ENCODE data around the gene PRDM8. TPM values are rescaled to one million over a fixed set of nuclear protein-coding genes. Genes with fewer than 3 reads are reported as not detected.
A peak's percentile ranks its signal among the peaks of the same experiment; 100 is the strongest.

The PRDM8 gene
- total and polyA plus RNA-seq, 2 donors, result 1.3 to 1.5 TPM

DNA sequence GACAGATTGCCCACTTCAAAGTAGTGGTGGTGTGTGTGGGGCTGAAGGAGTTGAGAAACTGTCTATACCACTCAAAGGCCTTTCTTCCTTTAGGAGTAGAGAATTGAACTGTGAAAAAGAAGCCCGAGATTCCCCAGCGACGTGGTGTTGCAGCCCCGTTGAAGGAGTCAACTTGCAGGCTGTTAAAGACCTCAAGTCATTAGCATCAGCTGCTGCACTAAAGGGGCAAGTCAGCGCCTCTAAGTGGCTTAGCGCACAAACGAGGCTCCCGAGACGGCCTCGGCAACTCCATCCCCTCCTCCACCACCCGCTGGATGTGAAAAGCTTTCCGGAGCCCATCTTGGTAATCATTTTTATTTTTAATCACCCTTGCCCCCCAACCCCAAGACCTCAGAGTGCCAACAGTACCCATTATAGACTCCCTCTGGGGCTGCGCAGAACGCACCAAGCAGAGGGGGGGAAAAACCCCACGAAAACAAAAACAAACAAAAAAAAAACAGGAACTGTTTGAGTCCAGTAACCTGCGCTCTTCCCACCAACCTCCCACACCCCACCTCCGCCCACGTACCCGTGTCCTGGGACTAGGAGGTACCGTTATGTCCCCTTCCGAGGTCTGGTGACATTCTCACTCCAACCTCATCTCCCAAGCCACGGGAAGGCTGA, 913 bp upstream of the PRDM8 start:
- Histone ChIP-seq H3K27me3 (ENCODE audit: control insufficient read depth in 2 of 2, insufficient read depth in 1 of 2, low read length in 1 of 2) (peaks cover 46 to 83% of the 10 kb centered on the region in 2 donors), H3K4me3 (ENCODE audit: low read length in 2 of 2) (no peak overlapping the region), H3K9me3 (ENCODE audit: control insufficient read depth in 2 of 2, insufficient read depth in 1 of 2, low read length in 1 of 2) (peaks cover 2 to 4% of the 10 kb centered on the region in 2 donors), H3K27ac (ENCODE audit: low read depth in 1 of 2, low read length in 1 of 2) (no peak overlapping the region), H3K4me1 (ENCODE audit: control insufficient read depth in 2 of 2, insufficient read depth in 2 of 2, low read length in 2 of 2) (peaks cover 0 to 17% of the 10 kb centered on the region in 2 donors), H3K36me3 (ENCODE audit: control insufficient read depth in 2 of 2, insufficient read depth in 2 of 2, low read length in 1 of 2) (no peaks in the 10 kb centered on the region)
- 53% methylated on average over 22 of the region's 22 CpGs for WGBS
- DNase-seq (ENCODE audit: low read depth in 6 of 9, low spot score in 9 of 9), result no peak

DNA sequence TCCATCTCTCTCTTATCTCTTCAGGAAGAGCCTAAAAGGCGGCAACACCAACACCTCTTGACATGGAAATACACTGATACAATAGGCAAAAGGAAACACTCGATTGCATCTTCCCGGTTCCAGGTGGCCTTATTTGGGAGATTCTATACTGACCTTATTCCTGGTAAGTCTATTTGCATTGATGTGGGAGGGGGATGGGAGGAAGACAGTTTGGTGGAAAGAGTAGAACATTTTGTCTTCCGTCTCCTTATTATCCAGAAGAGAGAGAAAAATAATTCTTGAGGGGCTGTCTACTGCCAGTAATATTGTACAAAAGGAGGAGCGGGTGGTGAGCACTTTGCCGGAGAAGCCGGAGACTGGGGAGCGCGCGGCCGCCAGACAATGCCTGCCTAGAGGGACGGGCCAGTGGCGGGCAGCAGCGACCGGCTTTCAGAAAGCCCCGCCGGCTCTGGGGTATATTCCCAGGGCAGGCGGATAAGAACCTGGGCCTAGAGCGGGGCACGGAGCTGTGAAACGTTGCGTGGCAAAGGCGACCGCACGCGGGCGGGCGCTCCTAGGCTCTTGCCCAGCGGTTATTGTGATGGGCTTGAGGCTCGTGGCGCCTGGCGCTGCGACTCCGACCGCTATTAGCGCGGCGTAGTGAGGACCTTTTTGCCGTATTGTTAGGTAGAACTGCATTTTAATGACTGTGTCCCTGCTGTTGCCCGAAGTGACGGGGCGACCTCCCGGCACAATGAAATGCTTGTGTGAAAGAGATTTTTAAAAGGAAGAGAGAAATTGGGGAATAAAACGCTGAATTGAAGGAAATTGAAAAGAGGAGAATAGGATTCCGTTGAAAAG, 518 bp downstream of the PRDM8 start:
- Histone ChIP-seq H3K9me3 (ENCODE audit: control insufficient read depth in 2 of 2, insufficient read depth in 1 of 2, low read length in 1 of 2) (peaks cover 2 to 10% of the 10 kb centered on the region in 2 donors), H3K27ac (ENCODE audit: low read depth in 1 of 2, low read length in 1 of 2) (no peak overlapping the region), H3K36me3 (ENCODE audit: control insufficient read depth in 2 of 2, insufficient read depth in 2 of 2, low read length in 1 of 2) (no peaks in the 10 kb centered on the region), H3K4me1 (ENCODE audit: control insufficient read depth in 2 of 2, insufficient read depth in 2 of 2, low read length in 2 of 2) (peaks cover 3 to 24% of the 10 kb centered on the region in 2 donors), H3K27me3 (ENCODE audit: control insufficient read depth in 2 of 2, insufficient read depth in 1 of 2, low read length in 1 of 2) (peaks cover 48 to 89% of the 10 kb centered on the region in 2 donors), H3K4me3 (ENCODE audit: low read length in 2 of 2) (no peak overlapping the region)
- peak in 1 of 9 donors; percentile 18 for DNase-seq (ENCODE audit: low read depth in 6 of 9, low spot score in 9 of 9)
- WGBS, result 24% methylated on average over 45 of the region's 45 CpGs

DNA sequence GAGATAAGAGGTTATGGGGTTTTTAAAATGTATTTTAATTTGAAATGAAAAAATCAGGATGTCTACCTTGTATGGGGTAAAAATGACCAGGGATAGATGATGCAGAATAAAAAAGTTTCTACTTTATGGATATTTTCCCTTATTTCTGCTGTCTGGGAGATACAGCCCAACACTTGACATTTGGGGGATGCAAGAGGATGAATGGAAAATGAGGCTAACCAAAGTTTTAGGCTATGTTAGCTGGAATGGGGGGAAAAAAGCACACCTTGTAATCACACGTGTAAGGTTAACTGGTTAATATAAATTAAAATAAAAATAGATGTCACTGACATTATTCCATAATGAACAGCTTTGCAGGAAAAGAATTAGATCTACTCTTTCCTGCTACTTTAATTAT, 1.1 kb downstream of the PRDM8 start:
- Histone ChIP-seq H3K27me3 (ENCODE audit: control insufficient read depth in 2 of 2, insufficient read depth in 1 of 2, low read length in 1 of 2) (peaks cover 45 to 95% of the 10 kb centered on the region in 2 donors), H3K4me3 (ENCODE audit: low read length in 2 of 2) (no peak overlapping the region), H3K27ac (ENCODE audit: low read depth in 1 of 2, low read length in 1 of 2) (no peak overlapping the region), H3K4me1 (ENCODE audit: control insufficient read depth in 2 of 2, insufficient read depth in 2 of 2, low read length in 2 of 2) (peaks cover 3 to 27% of the 10 kb centered on the region in 2 donors), H3K36me3 (ENCODE audit: control insufficient read depth in 2 of 2, insufficient read depth in 2 of 2, low read length in 1 of 2) (no peaks in the 10 kb centered on the region), H3K9me3 (ENCODE audit: control insufficient read depth in 2 of 2, insufficient read depth in 1 of 2, low read length in 1 of 2) (peaks cover 2 to 10% of the 10 kb centered on the region in 2 donors)
- no peak for DNase-seq (ENCODE audit: low read depth in 6 of 9, low spot score in 9 of 9)
- WGBS, result 84% methylated on average over 1 of the region's 1 CpG

DNA sequence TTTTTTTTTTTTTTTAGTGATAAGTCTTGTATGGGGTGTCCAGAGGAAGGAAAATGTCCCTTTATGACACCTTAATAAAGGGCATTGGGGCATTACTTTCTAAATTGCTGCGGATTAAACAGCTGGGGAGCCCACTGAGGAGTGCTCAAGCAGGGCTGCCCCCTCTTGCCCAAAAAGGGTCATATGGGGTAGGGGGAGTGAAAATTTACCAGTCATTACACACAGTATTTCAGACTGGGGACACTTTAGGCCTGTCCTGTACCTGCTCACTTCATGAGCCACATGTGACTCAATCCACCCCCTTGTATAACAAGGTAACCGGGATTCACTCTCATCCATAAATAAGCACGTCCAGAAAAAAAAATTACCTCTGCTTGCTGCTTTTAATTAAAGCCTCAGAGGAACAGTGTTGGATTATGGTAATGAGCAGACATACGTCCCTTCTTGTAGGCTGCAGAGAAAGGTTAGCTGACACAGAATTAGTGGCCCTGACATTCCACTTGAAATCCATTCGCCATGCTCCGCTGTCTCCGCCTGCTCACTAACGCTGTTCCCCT, 1.8 kb downstream of the PRDM8 start:
- no peak overlapping the region for H3K4me3 ChIP-seq (ENCODE audit: low read length in 2 of 2)
- no peak overlapping the region for H3K27ac ChIP-seq (ENCODE audit: low read depth in 1 of 2, low read length in 1 of 2)
- no peak for DNase-seq (ENCODE audit: low read depth in 6 of 9, low spot score in 9 of 9)
- 94% methylated on average over 8 of the region's 8 CpGs for WGBS
- H3K4me1 ChIP-seq (ENCODE audit: control insufficient read depth in 2 of 2, insufficient read depth in 2 of 2, low read length in 2 of 2), result peaks cover 3 to 27% of the 10 kb centered on the region in 2 donors
- no peaks in the 10 kb centered on the region for H3K36me3 ChIP-seq (ENCODE audit: control insufficient read depth in 2 of 2, insufficient read depth in 2 of 2, low read length in 1 of 2)
- peaks cover 45 to 91% of the 10 kb centered on the region in 2 donors for H3K27me3 ChIP-seq (ENCODE audit: control insufficient read depth in 2 of 2, insufficient read depth in 1 of 2, low read length in 1 of 2)
- peaks cover 2 to 10% of the 10 kb centered on the region in 2 donors for H3K9me3 ChIP-seq (ENCODE audit: control insufficient read depth in 2 of 2, insufficient read depth in 1 of 2, low read length in 1 of 2)

DNA sequence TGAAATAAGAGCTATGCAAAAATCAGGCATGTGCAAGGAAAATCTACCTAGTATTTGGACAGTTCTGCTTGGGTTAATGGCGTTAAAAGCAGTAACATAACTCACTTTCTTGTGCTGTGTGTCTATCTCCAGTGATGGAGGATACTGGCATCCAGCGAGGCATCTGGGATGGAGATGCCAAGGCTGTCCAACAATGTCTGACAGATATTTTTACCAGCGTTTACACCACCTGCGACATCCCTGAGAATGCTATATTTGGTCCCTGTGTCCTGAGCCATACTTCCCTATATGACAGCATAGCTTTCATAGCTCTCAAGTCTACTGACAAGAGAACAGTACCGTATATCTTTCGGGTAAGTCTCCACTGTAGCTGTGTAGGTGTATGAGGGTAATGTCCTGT, 2.6 kb downstream of the PRDM8 start:
- Histone ChIP-seq H3K9me3 (ENCODE audit: control insufficient read depth in 2 of 2, insufficient read depth in 1 of 2, low read length in 1 of 2) (peaks cover 2 to 10% of the 10 kb centered on the region in 2 donors), H3K27me3 (ENCODE audit: control insufficient read depth in 2 of 2, insufficient read depth in 1 of 2, low read length in 1 of 2) (peaks cover 45 to 87% of the 10 kb centered on the region in 2 donors), H3K27ac (ENCODE audit: low read depth in 1 of 2, low read length in 1 of 2) (no peak overlapping the region), H3K36me3 (ENCODE audit: control insufficient read depth in 2 of 2, insufficient read depth in 2 of 2, low read length in 1 of 2) (no peaks in the 10 kb centered on the region), H3K4me1 (ENCODE audit: control insufficient read depth in 2 of 2, insufficient read depth in 2 of 2, low read length in 2 of 2) (peaks cover 3 to 27% of the 10 kb centered on the region in 2 donors), H3K4me3 (ENCODE audit: low read length in 2 of 2) (no peak overlapping the region)
- WGBS, result 92% methylated on average over 6 of the region's 6 CpGs
- DNase-seq (ENCODE audit: low read depth in 6 of 9, low spot score in 9 of 9), result no peak

DNA sequence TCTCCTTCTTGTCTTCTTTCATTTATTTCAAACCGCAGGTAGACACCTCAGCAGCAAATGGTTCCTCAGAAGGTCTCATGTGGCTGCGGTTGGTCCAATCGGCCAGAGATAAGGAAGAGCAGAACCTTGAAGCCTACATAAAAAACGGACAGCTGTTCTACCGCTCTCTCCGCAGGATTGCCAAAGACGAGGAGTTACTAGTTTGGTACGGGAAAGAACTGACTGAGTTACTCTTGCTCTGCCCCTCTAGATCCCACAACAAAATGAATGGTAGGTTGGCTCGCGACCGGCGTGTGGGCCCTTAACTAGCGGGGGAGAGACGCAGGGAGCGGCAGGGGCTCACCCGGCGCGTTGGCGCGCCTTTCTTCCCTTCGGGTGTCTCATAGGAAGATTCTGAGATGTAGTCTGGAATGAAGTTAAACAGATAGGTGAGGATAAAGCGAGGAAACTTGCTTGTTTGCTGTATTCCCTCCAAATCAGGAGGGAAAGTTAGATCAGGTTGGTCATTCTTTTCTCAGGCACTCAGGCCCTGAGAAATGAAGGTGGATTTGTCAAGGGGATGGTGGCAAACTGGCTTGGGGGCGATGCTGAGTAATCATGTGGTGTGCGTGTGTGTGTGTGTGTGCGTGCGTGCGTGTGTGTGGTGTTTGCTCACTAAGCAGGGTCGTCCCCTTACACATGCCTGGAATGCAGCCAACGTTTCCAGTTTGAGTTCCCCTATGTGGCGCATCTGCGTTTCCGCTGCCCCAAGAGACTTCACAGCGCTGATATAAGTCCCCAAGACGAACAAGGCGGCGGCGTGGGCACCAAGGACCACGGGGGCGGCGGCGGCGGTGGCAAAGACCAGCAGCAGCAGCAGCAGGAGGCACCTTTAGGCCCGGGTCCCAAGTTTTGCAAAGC, 4.2 kb downstream of the PRDM8 start:
- 49% methylated on average over 43 of the region's 43 CpGs for WGBS
- Histone ChIP-seq H3K9me3 (ENCODE audit: control insufficient read depth in 2 of 2, insufficient read depth in 1 of 2, low read length in 1 of 2) (peaks cover 2 to 10% of the 10 kb centered on the region in 2 donors), H3K27ac (ENCODE audit: low read depth in 1 of 2, low read length in 1 of 2) (no peak overlapping the region), H3K4me3 (ENCODE audit: low read length in 2 of 2) (peak overlapping the region; percentile 61 to 75), H3K27me3 (ENCODE audit: control insufficient read depth in 2 of 2, insufficient read depth in 1 of 2, low read length in 1 of 2) (peaks cover 33 to 77% of the 10 kb centered on the region in 2 donors), H3K4me1 (ENCODE audit: control insufficient read depth in 2 of 2, insufficient read depth in 2 of 2, low read length in 2 of 2) (peaks cover 3 to 22% of the 10 kb centered on the region in 2 donors), H3K36me3 (ENCODE audit: control insufficient read depth in 2 of 2, insufficient read depth in 2 of 2, low read length in 1 of 2) (no peaks in the 10 kb centered on the region)
- peak in 3 of 9 donors; percentile 40 to 74 (median 46) for DNase-seq (ENCODE audit: low read depth in 6 of 9, low spot score in 9 of 9)

DNA sequence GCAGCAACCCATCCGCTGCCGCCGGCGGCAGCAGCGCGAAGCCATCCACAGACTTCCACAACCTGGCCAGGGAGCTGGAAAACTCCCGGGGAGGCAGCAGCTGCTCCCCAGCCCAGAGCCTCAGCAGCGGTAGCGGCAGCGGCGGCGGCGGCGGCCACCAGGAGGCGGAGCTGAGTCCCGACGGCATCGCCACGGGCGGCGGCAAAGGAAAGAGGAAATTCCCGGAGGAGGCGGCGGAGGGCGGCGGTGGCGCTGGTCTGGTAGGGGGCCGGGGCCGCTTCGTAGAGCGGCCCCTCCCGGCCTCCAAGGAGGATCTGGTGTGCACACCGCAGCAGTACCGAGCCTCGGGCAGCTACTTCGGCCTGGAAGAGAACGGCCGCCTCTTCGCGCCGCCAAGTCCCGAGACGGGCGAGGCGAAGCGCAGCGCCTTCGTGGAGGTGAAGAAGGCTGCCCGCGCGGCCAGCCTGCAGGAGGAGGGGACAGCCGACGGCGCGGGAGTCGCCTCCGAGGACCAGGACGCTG, 4.9 kb downstream of the PRDM8 start:
- H3K27me3 ChIP-seq (ENCODE audit: control insufficient read depth in 2 of 2, insufficient read depth in 1 of 2, low read length in 1 of 2), result peaks cover 26 to 77% of the 10 kb centered on the region in 2 donors
- WGBS, result under 1% methylated on average over 58 of the region's 58 CpGs
- peak in 5 of 9 donors; percentile 41 to 79 (median 55) for DNase-seq (ENCODE audit: low read depth in 6 of 9, low spot score in 9 of 9)
- H3K4me3 ChIP-seq (ENCODE audit: low read length in 2 of 2), result peak overlapping the region; percentile 61 to 75
- H3K36me3 ChIP-seq (ENCODE audit: control insufficient read depth in 2 of 2, insufficient read depth in 2 of 2, low read length in 1 of 2), result no peaks in the 10 kb centered on the region
- H3K4me1 ChIP-seq (ENCODE audit: control insufficient read depth in 2 of 2, insufficient read depth in 2 of 2, low read length in 2 of 2), result peaks cover 3 to 21% of the 10 kb centered on the region in 2 donors
- H3K9me3 ChIP-seq (ENCODE audit: control insufficient read depth in 2 of 2, insufficient read depth in 1 of 2, low read length in 1 of 2), result peaks cover 2 to 7% of the 10 kb centered on the region in 2 donors
- H3K27ac ChIP-seq (ENCODE audit: low read depth in 1 of 2, low read length in 1 of 2), result no peak overlapping the region
